NK-92 (cell line): ENCODE data around the gene ACE2.

Experiments
- DNase-seq: peaks from one replicate; lab custom pipeline; 2025; ENCODE audit not compliant: unreplicated experiment; lab: John Stamatoyannopoulos, UW

Gene ACE2

GRCh38 chrX:15512401-15512965 lies 88.3 kb downstream of the ACE2 start:
- no peak for DNase-seq

GRCh38 chrX:15511563-15511962 lies 89.2 kb downstream of the ACE2 start:
- no peak for DNase-seq
